GM12864 (cell line): ENCODE measurements around the gene CPAMD8.
"Not testable (repeated sequence)": the region's sequence is repeated elsewhere in the genome, so short reads cannot be mapped to it uniquely, and the experiment has no call there.

Source experiments
- DNase-seq: peaks from one replicate; pipeline ENCODE4 v3.0.0-alpha.2; 2011; ENCODE audit warnings: low read depth
- H3K4me3 ChIP-seq: 2 replicates; pipeline ENCODE4 v1.5.1; 2011; ENCODE audit warnings: mild to moderate bottlenecking, low read depth, low read length, control low read depth
- TF ChIP-seq, protein P1 (sequence below): IDR thresholded peaks from 2 replicates; pipeline ENCODE4 v1.5.1; 2011; ENCODE audit warnings: low read depth, mild to moderate bottlenecking, moderate library complexity, low read length, control low read depth, inconsistent platforms; ENCODE audit errors: missing control alignments

Gene CPAMD8

DNA sequence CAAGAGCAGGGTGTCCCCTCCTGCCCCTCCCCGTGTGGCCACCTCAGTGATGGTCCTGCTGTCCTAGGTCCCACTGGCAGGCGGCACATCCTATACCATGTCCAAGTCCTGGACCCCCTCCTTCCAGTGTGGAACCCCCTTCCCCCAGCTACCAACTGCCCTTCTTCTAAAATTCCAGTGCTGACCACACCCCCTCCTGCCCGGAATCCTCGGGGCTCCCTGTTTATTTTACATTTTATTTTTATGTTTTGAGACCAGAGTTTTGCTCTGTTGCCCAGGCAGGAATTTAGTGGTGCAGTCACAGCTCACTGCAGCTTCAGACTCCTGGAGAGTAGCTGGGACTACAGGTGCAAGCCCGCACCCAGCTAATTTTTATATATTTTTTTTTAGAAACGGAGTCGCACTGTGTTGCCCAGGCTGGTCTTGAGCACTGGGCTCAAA, 945 bp upstream of the CPAMD8 start:
- TF ChIP-seq, protein P1, sequence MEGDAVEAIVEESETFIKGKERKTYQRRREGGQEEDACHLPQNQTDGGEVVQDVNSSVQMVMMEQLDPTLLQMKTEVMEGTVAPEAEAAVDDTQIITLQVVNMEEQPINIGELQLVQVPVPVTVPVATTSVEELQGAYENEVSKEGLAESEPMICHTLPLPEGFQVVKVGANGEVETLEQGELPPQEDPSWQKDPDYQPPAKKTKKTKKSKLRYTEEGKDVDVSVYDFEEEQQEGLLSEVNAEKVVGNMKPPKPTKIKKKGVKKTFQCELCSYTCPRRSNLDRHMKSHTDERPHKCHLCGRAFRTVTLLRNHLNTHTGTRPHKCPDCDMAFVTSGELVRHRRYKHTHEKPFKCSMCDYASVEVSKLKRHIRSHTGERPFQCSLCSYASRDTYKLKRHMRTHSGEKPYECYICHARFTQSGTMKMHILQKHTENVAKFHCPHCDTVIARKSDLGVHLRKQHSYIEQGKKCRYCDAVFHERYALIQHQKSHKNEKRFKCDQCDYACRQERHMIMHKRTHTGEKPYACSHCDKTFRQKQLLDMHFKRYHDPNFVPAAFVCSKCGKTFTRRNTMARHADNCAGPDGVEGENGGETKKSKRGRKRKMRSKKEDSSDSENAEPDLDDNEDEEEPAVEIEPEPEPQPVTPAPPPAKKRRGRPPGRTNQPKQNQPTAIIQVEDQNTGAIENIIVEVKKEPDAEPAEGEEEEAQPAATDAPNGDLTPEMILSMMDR, result no peak
- DNase-seq, result no peak
- no peak overlapping the region for H3K4me3 ChIP-seq

DNA sequence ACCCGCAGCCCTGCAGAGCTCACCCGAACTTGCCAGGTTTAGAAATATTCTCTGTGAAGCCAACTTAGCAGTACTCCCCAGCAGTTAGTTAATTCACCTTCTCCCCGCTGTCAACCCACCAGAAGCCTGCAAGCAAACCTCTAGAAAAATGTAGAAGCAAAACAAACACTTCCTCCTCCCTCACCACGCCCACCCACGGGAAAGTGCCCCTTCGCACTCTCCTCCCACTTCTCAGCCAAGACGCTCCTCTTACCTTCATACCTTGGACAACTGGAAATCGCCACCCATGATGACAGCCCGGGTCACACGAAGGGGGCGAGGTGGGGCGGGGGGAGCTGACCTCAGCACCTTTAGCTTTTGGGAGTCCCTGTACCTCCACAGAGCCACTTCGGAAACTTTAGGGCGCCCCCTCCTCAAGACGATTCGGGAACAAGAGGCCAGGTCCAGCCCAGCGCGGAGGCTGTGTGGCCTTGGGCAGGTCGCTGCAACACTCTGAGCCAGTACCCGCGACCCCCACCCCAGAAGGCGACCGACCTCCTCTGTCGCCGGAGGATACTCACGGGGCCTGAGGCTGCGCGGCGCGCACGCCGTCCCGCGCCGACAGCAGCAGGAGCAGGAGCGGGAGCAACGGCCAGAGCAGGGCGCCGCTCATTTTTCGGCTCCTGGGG, 485 bp downstream of the CPAMD8 start:
- H3K4me3 ChIP-seq, result no peak overlapping the region
- DNase-seq, result no peak

DNA sequence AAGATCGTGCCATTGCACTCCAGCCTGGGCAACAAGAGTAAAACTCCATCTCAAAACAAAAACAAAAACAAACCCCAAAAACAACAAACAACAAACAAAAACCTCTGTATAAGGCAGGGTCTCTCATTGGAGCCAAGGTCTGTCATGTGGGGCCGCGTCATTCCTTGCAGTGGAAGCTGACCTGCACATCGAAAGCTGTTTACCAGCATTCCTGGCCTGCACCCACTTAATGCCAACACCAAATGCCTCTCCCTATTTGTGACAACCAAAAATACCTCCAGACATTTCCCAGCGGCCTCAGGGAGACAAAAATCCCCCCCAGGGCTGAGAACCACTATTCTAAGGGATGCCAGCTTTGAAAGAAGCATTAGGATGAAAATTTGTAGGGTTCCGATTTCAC, 1.2 kb downstream of the CPAMD8 start:
- no peak overlapping the region for H3K4me3 ChIP-seq
- TF ChIP-seq, protein P1, result no peak
- DNase-seq, result no peak

More for the DNA sequence above, 485 bp downstream of the CPAMD8 start:
- TF ChIP-seq, protein P1, result no peak

DNA sequence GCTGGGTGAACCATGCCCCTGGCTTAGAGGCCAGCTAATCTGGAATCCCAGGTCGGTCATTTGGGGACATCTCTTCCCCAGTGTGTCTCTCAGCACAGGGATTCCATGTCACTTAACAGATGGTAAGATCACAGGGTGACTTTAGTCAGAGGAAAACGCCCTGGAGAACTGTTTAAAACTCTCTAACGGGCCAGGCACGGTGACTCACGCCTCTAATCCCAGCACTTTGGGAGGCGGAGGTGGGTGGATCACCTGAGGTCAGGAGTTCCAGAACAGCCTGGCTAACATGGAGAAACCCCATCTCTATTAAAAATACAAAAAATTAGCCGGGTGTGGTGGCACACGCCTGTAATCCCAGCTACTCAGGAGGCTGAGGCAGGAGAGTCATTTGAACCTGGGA, 1.7 kb downstream of the CPAMD8 start:
- DNase-seq, result not testable (repeated sequence)

DNA sequence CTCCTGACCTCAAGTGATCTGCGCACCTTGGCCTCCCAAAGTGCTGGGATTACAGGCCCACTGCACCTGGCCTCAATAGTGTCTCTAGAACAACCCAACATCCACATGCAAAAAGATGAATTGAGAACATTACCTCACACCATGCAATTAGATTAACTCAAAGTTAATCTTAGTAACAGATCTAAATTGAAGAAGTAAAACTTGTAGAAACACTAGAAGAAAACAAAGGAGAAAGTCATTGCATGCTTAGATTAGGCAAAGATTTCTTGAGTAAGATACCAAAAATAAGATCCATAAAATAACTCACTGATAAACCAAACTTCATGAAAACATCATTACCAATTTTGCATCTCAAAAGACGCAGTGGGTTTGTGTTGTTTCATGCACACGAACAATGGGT, 2.8 kb downstream of the CPAMD8 start:
- no peak for DNase-seq
- TF ChIP-seq, protein P1, result no peak
- H3K4me3 ChIP-seq, result no peak overlapping the region

More for the DNA sequence above, 1.7 kb downstream of the CPAMD8 start:
- H3K4me3 ChIP-seq, result not testable (repeated sequence)

DNA sequence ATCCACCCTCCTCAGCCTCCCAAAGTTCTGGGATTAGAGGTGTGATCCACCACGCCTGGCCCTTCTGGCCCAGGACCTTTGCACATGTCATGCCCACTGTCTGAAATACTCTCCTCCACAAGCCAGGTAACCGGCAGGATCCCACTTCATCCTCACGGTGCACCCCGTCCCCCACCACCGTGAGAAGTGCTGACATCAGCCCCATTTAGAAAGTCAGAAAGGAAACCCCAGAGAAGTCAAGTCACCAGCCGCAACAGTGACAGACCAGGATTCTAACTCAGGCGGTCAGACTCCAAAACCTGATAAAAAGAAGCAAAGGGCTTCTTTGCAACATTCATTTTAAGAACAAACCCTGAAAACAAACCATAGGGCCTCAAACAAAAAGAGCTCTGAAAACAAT, 3.9 kb downstream of the CPAMD8 start:
- no peak for DNase-seq
- H3K4me3 ChIP-seq, result no peak overlapping the region
- TF ChIP-seq, protein P1, result no peak

DNA sequence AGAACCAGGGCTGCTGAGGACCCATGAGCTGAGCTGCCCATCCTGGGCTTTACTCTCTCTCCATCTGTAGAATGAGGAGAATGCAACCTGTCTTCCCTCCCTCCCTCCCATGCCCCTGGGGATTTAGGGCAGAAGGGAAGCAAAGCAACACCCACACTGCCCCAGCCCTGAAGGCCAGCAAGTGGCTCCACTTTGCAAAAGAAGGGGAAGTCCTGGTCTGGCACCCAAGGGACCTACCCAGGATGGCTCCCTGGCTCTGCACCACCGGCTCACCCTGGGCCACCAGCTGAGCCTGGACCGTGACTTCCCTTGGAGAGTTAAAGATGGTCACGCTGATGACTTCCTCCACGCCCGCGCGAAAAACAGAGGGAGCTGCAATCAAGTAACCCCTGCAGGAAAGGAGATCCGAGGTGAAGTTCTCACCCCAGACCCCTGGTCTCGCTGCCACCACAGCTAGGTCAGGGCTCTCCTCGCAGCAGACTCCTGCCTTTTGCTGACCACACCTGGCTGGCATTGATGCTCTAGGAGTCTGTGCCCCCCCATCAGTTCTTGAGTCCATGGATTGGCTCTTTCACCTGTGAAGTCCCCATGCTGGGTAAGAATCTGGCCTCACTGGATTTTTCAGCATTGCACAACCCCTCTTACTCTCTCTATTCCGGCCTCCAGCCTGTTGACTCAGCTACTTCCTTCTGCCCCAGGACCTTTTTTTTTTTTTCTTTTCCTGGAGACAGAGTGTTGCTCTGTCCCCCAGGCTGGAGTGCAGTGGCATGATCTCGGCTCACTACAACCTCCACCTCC, 4.6 kb downstream of the CPAMD8 start:
- DNase-seq, result no peak
- no peak overlapping the region for H3K4me3 ChIP-seq
- TF ChIP-seq, protein P1, result no peak
